HG02981 (cell line): Measurements from ENCODE around the gene FRAT1.

ENCODE experiments used
- ATAC-seq: cut with Tn5 transposase; IDR thresholded peaks from one replicate; pipeline ENCODE4 v1.9.1; 2021; ENCODE audit warnings: mild to moderate bottlenecking, moderate library complexity; ENCODE audit not compliant: unreplicated experiment

The FRAT1 gene

DNA sequence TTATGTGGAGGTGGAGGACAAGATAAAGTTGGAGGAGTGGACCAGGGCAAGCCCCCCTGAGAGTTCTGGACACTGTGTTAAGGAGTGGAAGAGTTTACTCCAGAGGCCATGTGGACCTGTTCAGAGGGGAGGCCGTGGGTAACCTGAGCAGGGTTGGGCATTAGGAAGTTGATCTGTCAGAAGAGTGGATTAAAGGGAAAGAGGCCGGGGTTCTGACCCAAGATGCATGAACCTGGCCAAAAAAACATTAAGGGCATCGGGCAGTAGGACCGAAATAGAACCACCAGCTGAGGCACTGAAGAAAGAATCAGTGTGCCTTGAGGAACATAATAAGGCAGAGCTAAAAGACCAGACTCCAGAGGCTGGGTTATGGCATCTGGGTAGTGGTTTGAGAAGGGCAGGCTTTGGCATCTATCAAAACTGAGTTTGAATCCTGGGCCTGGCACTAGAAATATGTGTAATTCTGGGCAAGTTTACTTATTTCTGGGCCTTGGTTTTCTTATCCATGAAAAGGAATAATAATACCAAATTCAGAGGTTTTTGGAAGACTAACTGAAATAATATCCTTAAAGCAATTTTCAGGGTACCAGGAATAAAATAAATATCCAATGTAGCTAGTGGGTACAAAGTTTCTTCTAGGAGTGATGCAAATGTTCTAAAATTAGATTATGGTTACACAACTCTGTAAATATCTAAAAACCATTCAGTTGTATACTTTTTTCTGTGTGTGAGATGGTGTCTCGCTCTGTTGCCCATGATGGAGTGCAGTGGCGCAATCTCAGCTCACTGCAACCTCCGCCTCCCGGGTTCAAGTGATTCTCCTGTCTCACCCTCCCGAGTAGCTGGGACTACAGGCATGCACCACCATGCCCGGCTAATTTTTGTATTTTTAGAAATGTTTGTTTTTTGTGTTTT lies 10.9 kb upstream of the FRAT1 start:
- no peak for ATAC-seq

DNA sequence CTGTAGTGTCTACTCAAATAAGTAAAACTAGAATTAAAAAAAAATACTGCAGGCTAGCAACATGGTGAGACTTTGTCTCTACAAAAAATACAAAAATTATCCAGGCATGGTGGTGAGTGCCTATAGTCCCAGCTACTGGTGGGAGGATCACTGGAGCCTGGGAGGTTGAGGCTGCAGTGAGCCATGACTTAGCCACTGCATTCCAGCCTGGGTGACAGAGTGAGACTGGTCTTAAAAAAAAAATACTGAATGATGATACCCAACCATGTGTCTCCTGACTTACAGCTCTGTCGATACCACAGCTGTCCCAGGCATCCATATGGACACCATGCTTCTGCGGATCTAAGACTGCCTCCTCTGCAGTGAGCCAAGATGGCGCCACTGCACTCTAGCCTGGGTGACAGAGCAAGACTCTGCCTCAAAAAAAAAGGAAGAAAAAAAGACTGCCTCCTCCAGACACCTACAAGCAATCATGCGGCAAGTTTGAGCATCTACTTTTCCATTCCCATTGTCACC lies 7.9 kb upstream of the FRAT1 start:
- no peak for ATAC-seq

DNA sequence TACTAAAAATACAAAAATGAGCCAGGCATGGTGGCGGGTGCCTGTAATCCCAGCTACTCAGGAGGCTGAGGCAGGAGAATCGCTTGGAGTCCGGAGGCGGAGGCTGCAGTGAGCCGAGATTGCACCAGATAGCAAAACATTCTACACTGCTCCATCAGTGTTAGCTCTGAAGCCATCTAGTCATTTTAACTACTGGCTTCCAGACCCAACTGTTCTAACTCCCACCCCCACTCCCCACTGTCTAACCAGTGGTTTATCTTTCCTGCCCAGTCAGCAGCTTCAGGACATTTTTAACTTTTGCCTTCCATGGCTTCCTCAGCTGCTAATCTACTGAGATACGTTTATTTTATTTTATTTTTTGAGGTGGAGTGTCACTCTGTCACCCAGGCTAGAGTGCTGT lies 6.2 kb upstream of the FRAT1 start:
- ATAC-seq = no peak

DNA sequence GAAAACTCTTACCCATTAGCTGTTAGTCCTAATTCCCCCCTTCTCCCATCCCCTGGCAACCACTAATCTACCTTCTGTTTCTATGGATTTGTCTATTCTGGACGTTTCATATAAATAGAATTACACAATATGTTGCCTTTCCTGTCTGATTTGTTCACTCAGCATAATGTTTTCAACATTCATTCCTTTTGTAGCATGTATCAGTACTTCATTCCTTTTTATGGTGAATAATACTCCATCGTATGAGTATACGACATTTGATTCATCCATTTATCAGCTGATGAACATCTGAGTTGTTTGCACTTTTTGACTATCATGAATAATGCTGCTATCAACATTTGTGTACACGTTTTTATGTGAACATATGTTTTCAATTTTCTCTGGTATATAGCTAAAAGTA lies 4.4 kb upstream of the FRAT1 start:
- no peak for ATAC-seq

DNA sequence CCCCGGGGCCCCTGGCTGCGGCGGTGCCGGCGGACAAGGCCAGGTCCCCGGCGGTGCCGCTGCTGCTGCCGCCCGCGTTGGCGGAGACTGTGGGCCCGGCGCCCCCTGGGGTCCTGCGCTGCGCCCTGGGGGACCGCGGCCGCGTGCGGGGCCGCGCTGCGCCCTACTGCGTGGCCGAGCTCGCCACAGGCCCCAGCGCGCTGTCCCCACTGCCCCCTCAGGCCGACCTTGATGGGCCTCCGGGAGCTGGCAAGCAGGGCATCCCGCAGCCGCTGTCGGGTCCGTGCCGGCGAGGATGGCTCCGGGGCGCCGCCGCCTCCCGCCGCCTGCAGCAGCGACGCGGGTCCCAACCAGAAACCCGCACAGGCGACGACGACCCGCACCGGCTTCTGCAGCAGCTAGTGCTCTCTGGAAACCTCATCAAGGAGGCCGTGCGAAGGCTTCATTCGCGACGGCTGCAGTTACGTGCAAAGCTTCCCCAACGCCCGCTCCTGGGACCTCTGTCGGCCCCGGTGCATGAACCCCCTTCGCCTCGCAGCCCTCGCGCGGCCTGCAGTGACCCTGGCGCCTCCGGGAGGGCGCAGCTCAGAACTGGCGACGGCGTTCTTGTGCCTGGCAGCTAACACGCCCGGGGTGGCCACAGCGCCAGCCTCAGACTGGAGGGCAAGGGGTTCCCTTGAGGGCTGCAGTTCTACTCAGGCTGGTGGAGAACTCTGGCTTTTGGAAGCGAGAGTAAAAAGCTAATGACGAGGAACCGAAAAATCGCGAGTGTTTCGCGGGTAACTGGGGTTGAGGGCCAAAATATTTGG lies 804 bp downstream of the FRAT1 start:
- ATAC-seq = peak; percentile 33

DNA sequence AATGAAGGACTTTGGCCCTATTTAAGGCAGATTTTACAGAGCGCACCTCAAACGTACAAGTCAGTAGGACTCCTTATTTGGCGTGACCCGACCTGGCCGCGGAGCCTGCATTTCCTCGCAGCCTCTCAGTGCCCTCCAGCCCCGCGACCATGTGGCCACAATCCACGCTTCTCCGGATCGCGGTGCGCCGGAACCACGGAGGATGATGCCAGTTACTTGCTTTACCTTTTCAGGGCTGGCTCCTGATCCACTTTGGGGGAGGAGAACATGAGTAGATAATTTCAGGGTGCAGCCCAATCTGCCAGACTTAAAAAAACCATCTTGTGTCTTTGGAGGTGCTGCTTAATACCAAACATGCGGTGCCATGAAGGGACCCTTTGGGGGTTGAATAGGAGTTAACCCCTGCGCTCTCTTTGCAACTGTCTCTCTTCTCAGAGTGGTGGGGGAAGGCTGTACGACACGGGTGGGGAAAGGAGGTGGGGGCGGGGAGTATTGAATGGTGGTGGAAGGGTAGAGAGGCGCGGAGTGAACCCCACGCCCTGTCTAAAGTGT lies 1.5 kb downstream of the FRAT1 start:
- no peak for ATAC-seq

DNA sequence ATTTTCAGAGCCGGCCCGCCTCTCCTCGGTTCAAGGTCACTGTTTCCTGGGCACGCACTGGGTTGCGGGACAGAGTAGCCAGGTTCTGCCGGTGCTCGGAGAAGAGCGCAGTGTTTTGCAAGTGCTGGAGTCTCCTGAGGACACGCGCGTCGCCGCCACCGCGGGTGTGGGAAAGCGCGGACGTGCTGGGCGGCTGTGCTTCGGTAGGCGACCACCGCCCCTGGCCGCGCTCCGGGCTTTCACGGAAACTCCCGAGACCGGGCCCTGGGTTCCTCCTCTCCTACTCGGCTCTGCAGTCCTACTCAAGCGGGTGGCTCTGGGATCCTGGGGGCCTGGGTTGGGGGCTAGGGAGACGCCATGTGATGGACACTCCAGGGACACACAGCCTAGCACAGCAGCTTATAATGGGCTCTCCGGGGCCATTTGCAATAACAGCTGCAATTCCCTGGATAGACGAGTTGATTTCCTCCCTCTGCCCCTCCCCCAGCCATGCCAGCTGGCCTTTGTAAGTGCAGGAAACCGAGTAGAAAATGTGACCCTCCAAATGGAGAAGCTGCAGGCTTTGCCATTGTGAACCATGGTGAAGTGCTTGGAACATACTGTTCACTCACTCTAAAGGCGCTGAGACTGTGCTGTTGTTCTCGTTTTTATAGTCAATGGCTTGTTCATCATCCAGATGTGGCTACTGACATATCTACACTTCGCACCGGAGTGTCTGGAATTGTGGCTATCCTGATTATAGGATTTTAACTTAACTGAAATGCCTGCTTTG lies 2.1 kb downstream of the FRAT1 start:
- ATAC-seq = no peak

DNA sequence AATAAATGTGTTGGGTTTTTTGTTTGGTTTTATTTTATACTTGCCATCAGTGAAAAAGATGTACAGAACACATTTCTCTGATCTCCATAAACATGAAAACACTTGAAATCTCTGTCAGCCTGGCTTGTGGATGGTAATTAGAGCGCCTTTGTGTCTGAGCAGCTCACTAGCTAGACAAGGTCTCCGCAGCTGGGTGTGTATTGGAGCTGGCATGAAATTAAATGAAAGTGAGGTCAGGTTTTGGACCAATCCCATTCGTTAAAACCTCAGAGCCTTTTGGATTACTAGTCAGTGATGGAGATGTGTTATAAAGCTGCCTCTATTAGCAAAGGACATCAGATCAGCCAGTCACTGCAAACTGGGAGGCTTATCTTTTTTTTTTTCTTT lies 2.7 kb downstream of the FRAT1 start:
- ATAC-seq = no peak

DNA sequence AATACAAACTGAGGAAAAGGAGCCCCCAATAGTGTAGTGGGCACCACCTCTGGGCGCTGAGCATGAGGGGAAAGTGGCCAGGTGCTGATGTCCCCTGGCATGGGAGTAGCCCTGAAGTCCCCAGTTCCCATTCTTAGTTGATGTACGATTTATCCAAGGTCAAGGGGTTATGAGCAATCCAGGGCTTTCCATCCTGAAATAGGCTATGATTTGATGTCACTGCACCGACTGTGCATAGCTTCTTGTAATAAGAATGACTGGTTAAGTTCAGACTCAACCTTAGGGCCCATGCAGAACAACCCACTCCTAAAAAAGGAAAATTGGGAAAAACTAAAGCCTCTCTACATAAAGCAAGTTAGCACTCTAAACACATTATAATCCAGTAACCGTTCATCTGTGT lies 4.4 kb downstream of the FRAT1 start:
- no peak for ATAC-seq

DNA sequence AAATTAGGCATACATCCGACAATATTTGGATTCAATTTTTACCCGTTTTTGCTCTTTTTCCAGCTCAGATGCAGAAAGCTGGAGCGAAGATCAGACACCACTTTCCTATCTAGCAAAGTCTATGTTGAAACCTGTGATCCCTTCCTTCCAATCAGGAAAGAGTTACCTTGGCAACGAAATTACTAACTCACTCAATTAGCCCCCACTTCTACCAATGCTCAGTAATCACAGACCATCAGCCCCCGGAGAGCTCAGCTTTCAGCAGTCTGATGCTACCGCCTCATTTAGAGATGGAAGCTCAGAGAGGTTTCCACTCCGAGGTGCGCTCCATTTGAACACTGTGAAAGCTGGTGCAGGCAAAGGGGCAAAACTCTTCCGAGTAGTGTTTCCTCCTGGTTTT lies 6.7 kb downstream of the FRAT1 start:
- no peak for ATAC-seq

DNA sequence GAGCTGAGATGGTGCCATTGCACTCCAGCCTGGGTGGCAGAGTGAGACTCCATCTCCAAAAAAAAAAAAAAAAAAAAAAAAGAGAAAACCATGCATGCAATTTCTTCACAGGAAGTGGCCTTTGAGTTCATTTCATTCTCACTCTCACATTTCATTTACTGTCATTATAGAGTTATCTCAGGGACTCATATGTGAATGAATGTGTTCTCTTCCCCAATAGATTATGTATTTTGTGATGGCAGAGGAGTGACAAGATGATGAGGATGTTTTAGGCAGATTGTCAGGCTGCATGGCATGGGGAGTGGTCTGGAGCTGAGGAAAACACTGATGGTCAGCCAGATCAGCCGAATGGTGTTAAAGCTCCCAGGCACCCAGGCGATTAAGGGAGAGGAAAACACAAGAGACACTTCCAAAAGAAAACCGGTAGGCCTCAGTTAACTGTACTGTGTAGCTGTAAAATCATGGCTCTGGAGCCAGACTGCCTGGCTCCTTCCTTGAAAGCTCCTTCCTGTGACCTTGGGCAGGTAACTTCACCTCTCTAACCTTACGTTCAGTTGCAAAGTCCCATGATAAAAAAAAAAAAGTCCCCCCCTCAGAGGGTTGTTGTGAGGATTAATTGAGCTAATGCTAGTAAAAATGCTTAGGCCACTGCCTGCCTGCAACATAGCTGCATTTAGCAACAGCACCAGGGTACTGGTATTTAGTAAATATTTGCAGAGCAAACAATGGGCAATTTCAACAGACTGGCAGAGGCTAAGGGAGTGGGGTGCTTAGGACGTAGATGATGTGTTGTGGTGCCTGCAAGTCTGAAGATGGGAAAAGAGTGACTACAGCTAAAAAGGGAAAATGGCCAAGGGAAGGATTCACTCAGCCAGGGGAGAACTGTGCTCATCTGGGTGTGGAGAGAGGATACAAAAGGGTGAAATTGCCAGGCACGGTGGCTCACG lies 8.6 kb downstream of the FRAT1 start:
- ATAC-seq = no peak

DNA sequence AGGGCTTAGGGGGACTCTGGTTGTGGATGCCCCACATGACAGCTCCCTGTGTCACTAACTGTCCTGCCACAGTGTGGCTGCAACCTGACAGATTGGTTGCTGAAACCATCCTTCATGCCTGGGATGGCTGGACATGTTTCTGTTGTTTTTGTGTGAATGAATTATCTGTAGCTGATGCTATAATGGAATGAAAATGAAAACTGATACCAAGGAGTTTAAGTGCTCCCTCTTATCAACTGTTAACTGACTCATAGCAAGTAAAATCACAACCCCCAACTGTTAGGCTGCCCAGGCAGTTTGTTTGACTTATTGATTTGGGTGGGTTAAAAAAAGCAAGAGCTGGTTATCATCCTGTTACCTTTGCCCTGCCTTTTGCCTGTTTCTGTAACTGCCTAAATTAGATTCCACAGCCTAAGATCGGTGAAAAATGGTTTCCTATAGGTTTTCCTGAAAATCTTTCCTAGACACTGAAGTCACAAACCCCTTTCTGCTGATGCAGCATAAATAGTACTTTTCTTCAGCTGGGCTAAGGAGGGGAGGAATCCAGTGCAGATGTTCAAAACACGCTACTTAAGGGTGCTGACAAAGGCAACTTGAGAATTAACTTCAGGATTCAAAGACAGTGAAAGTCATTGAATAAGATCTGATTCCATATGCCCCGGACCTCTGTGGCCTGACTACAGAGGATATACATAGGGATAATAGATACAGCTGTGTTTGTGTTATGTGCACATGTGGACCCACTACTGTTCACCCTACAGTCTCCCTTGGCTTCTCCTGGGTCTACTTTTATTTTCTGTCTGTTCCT lies 9.8 kb downstream of the FRAT1 start:
- no peak for ATAC-seq

DNA sequence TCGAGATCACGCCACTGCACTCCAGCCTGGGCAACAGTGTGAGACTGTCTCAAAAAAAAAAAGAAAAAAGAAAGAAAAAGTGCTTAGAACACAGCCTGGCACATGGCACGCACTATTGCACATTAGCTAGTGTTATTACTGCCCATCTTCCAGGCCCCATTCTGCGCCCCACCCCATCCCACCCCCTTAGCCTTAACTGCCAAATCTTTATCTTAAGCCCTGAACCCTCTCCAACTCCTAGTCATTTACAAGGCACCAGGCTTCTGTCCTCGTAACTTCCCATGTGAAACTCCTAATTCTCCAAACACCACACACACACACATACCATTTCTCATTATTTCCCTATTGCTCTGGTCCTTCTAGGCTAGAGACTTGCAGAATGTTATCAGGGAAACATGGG lies 10.7 kb downstream of the FRAT1 start:
- ATAC-seq = no peak

DNA sequence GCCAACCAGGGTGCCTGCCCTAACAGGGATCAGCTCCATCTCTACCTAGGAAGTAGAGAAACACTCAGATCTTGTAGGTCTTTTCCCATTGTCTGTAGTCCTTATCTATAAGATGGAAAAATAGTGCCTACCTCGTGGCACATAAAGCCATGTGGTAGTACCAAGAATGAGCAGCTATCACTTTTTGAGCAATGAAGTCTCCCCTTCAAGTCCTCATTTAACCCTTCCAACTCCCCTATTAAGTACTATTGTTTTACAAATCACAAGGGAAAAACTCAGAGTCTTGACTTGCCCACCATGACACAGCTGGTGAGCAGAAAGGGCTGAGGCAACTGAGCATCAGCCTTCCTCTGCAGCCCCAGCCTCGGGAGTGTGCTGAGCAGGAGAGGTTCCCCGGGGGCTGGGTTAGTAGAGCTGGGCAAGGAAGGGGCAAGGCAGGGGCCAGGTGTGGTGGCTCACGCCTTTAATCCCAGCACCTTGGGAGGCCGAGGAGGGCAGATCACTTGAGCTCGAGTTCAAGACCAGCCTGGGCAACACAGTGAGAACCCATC lies 12.2 kb downstream of the FRAT1 start:
- no peak for ATAC-seq

DNA sequence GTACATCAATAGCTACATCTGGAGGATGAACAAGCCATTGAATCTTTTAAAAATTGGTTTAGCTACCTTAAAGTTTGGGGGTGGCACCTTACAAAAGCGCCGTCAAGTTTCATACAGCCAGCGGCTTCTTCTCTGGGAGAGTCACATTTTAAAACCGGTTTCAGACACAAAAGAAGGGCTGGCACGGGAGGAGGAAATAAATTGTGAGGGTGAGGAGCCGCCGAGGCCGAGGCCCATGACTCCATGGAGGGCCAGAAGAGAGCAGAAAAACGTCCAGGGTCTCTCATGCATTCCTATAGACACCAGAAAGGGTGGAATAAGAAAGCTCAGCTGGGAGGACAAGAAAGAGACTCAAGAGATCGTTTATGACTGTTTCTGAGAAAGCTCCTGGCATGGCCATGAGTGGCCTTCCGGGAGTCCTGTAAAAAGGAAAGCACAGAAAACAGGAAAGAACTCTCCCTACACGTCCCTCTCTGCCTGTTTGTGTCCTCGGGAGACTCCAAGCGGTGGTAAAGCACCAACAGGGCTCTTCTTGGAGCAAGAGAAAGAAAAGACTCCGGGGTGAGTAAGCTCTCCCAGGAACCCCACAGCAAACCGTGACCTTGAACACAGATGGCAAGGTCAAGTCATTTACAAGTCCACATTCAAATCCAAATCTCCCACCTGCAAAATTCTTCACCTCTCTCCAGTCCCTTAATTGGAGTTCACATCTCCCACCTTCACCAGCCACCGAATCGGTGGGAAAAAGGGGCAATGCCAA lies 13.7 kb downstream of the FRAT1 start:
- ATAC-seq = no peak

DNA sequence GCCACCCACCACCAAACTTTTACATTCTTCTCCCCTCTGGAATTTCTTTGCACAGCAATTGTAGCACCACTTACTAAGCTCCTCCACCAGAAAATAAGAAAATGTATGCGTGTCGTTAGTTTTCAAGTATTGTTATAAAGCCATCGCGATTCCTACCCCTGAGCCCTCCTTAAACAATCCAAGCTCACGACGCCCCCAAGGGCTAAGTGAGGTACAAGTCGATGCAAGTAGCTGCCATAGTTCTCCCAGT lies 14.2 kb downstream of the FRAT1 start:
- no peak for ATAC-seq

DNA sequence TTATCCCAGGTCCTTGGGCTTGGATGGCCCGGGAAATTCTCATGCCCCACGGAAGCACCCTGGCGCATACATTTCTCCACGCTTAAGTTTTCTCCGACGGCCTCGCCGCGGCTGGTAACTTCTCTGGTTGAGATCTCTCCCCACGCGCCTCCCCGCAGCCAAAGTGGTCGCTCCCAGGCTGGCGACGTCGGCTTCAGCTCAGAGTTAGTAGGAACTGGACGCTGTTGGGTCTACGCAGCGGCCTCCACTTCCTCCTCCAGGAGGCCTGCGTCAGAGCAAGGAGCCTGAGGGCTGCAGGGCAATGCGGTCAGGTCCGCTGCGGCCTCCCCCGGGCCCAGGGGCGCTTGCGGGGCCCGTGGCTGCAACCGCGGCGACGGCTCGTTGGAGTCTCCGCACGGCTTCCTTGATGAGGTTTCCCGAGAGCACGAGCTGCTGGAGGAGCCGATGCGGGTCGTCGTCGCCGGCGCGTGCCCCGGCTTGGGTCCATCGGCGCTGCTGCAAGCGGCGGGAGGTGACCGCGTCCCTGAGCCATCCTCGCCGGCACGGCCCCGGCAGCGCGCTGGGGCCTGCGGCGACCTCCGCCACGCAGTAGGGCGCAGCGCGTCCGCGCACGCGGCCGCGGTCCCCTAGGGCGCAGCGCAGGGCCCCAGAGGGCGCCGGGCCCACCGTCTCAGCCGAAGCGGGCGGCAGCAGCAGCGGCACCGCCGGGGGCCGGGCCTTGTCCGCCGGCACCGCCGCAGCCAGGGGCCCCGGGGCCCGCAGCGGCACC lies 14.7 kb downstream of the FRAT1 start:
- ATAC-seq = no peak
